ENCODE data around the gene DNAAF1. TPM values are rescaled to one million over a fixed set of nuclear protein-coding genes. Genes with fewer than 3 reads are reported as not detected.

DNAAF1 gene
- total and polyA plus RNA-seq, 2 of the 4 experiments (the other 2 are of a cell fraction), result 0.05 TPM; not detected in 1

DNA sequence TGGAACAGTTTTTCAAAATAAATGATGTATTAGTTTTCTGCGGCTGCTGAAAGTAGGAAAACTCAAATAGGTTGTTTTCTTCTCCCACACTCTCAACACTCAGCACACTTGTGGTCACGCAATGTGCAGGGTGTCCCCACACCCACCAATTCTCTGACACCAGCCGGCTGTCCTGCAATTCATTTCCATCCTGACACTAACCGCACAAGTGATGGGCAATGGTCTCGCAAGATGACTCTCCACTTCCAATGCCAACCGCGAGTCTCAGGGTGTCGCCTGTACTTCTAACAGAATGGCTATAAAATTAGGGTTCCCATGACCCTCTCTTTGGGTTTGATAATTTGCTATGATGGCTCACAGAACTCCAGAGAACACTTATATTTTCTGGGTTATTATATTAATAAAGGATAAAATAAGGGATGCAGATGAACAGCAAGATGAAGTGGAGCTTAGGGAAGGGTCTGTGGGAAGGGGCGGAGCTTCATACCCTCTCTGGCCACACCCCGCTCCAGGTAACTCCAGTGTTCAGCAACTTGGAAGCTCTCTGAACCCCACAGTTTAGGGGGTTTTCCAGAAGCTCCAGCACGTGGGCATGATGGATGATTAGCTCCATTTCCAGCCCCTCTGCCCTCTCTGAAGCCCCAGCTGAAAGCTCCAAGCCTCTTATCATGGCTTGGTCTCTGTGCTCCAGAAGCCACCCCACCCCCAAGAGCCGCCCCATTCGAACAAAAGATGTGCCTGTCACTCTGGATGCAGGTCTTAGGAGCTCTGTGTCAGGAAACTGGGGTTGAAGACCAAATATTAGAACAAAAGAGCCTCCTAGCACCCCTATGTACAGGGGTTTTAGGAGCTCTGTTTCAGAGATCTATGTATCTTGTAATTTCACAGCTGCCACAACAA lies 21.9 kb downstream of the DNAAF1 start:
- Histone ChIP-seq H3K4me1 (ENCODE audit: control insufficient read depth, insufficient read depth, low read length) (no peaks in the 10 kb centered on the region), H3K27me3 (ENCODE audit: control insufficient read depth, insufficient read depth, low read length) (peaks cover 34% of the 10 kb centered on the region), H3K9me3 (ENCODE audit: control insufficient read depth, insufficient read depth, low read length) (no peaks in the 10 kb centered on the region), H2AFZ (replicated peaks; ENCODE audit: low read length, poor library complexity) (no peak overlapping the region), H4K20me1 (ENCODE audit: insufficient read depth, low read length) (no peaks in the 10 kb centered on the region), H2BK15ac (ENCODE audit: low read depth, low read length) (no peak overlapping the region), H3K56ac (ENCODE audit: extremely low read depth, insufficient read depth, low read length) (no peak overlapping the region), H2BK5ac (ENCODE audit: low read depth, low read length, poor library complexity, severe bottlenecking) (no peak overlapping the region), H3K18ac (ENCODE audit: low read depth, low read length) (no peak overlapping the region), H4K8ac (ENCODE audit: low read depth in 2 of 2, low read length in 2 of 2) (no peak overlapping the region), H3K4ac (ENCODE audit: low read depth, low read length) (no peak overlapping the region), H3K9me1 (ENCODE audit: insufficient read depth, low read length) (no peaks in the 10 kb centered on the region), H3K9ac (ENCODE audit: low read depth, low read length) (no peak overlapping the region), H3K4me3 (ENCODE audit: insufficient read depth, low read depth, low read length) (no peak overlapping the region), H3K14ac (replicated peaks; ENCODE audit: low read depth, low read length) (no peak overlapping the region), H4K91ac (ENCODE audit: insufficient read depth, low read depth, low read length) (no peak overlapping the region), H3K4me2 (ENCODE audit: low read depth, low read length) (no peak overlapping the region), H2AK9ac (replicated peaks; ENCODE audit: low read depth, low read length, poor library complexity) (no peak overlapping the region), H4K5ac (ENCODE audit: low read depth, low read length) (no peak overlapping the region), H2BK20ac (ENCODE audit: low read depth, low read length) (no peak overlapping the region), H3K23ac (ENCODE audit: low read depth, low read length) (no peak overlapping the region), H2BK120ac (ENCODE audit: low read depth, low read length) (no peak overlapping the region), H3K36me3 (ENCODE audit: control insufficient read depth, insufficient read depth, low read length) (no peaks in the 10 kb centered on the region), H3K79me1 (ENCODE audit: low read depth in 1 of 2, low read length in 2 of 2) (no peaks in the 10 kb centered on the region), H3K27ac (ENCODE audit: insufficient read depth, low read length) (no peak overlapping the region), H2AK5ac (ENCODE audit: low read depth, low read length) (no peak overlapping the region)
- no peak for ATAC-seq (ENCODE audit: low read depth)
- WGBS, 2 experiments (ENCODE audit: extremely low coverage in 2 of 2, insufficient read length in 1 of 2), result 54% methylated on average over 2 of the region's 13 CpGs; no CpG with 5 or more reads in 1 of the 2 experiments
- dilution Hi-C loops (cut with HindIII; ENCODE audit: low sequenced_read_pairs, unreplicated experiment), result no loop called here
- intact Hi-C loops (cut with micrococcal nuclease), result no loop called here
- DNase-seq, result no peak
- ChIA-PET POLR2A (ENCODE audit: unreplicated experiment) (no interaction called here), CTCF (no interaction called here)
- no TSS peak for BruUV-seq (replicated peaks)
- in situ Hi-C loops (cut with MboI; ENCODE audit: low sequenced_read_pairs), result no loop called here
- no peak for TF ChIP-seq RCOR1 (IDR thresholded peaks at IDR 0.05; ENCODE audit: insufficient replicate concordance, low read length)
- TF ChIP-seq RFX5 (IDR thresholded peaks at IDR 0.05; ENCODE audit: low read depth, low read length), result no peak
- TF ChIP-seq MXI1 (IDR thresholded peaks at IDR 0.05; ENCODE audit: borderline replicate concordance, low read depth, low read length), result no peak
- no peak for TF ChIP-seq BHLHE40 (IDR thresholded peaks at IDR 0.05; ENCODE audit: low read depth, low read length)
- no peak for TF ChIP-seq NFE2L2 (IDR thresholded peaks at IDR 0.05; ENCODE audit: low read depth, low read length)
- TF ChIP-seq RAD21 (IDR thresholded peaks at IDR 0.05; ENCODE audit: low read length), result no peak
- TF ChIP-seq, protein P1, sequence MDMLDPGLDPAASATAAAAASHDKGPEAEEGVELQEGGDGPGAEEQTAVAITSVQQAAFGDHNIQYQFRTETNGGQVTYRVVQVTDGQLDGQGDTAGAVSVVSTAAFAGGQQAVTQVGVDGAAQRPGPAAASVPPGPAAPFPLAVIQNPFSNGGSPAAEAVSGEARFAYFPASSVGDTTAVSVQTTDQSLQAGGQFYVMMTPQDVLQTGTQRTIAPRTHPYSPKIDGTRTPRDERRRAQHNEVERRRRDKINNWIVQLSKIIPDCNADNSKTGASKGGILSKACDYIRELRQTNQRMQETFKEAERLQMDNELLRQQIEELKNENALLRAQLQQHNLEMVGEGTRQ (IDR thresholded peaks at IDR 0.05; ENCODE audit: low read depth, low read length), result no peak
- TF ChIP-seq MAZ (IDR thresholded peaks at IDR 0.05; ENCODE audit: borderline replicate concordance, low read depth, low read length), result no peak
- TF ChIP-seq MAFK (IDR thresholded peaks at IDR 0.05; ENCODE audit: low read depth, low read length), result no peak
- TF ChIP-seq, protein P2, sequence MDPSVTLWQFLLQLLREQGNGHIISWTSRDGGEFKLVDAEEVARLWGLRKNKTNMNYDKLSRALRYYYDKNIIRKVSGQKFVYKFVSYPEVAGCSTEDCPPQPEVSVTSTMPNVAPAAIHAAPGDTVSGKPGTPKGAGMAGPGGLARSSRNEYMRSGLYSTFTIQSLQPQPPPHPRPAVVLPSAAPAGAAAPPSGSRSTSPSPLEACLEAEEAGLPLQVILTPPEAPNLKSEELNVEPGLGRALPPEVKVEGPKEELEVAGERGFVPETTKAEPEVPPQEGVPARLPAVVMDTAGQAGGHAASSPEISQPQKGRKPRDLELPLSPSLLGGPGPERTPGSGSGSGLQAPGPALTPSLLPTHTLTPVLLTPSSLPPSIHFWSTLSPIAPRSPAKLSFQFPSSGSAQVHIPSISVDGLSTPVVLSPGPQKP (IDR thresholded peaks at IDR 0.05; ENCODE audit: borderline replicate concordance, low read depth, low read length), result no peak
- TF ChIP-seq SMC3 (IDR thresholded peaks at IDR 0.05; ENCODE audit: low read depth, low read length), result no peak
- TF ChIP-seq CHD1 (IDR thresholded peaks at IDR 0.05; ENCODE audit: low read depth, low read length), result no peak
- no peak for TF ChIP-seq FOS (IDR thresholded peaks at IDR 0.05; ENCODE audit: low read depth, low read length)
- TF ChIP-seq POLR2A (IDR thresholded peaks at IDR 0.05; ENCODE audit: low read depth, low read length), result no peak
- TF ChIP-seq, protein P3, sequence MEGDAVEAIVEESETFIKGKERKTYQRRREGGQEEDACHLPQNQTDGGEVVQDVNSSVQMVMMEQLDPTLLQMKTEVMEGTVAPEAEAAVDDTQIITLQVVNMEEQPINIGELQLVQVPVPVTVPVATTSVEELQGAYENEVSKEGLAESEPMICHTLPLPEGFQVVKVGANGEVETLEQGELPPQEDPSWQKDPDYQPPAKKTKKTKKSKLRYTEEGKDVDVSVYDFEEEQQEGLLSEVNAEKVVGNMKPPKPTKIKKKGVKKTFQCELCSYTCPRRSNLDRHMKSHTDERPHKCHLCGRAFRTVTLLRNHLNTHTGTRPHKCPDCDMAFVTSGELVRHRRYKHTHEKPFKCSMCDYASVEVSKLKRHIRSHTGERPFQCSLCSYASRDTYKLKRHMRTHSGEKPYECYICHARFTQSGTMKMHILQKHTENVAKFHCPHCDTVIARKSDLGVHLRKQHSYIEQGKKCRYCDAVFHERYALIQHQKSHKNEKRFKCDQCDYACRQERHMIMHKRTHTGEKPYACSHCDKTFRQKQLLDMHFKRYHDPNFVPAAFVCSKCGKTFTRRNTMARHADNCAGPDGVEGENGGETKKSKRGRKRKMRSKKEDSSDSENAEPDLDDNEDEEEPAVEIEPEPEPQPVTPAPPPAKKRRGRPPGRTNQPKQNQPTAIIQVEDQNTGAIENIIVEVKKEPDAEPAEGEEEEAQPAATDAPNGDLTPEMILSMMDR (conservative IDR thresholded peaks at IDR 0.05; ENCODE audit: low read depth, low read length), result no peak
